LoVo (cell line): ENCODE data around the gene FGFR3.
A peak's percentile ranks its signal among the peaks of the same experiment; 100 is the strongest.
"Not testable (repeated sequence)": the region's sequence is repeated elsewhere in the genome, so short reads cannot be mapped to it uniquely, and the experiment has no call there.

Source experiments
- DNase-seq: peaks from one replicate; pipeline ENCODE4 v3.0.0-alpha.2; 2016; ENCODE audit warnings: low spot score

FGFR3 gene

GRCh38 chr4:1842339-1842895 is 49.3 kb downstream of the FGFR3 start:
- DNase-seq = no peak

- no peak for DNase-seq
These were observed 49.9 kb downstream of the FGFR3 start for GRCh38 chr4:1842993-1843448.

- no peak for DNase-seq
These were observed 50.8 kb downstream of the FGFR3 start for GRCh38 chr4:1843852-1844251.

GRCh38 chr4:1844618-1845017 is 51.5 kb downstream of the FGFR3 start:
- not testable (repeated sequence) for DNase-seq

GRCh38 chr4:1846580-1846979 is 53.5 kb downstream of the FGFR3 start:
- no peak for DNase-seq

GRCh38 chr4:1850276-1850675 is 57.2 kb downstream of the FGFR3 start:
- no peak for DNase-seq

- no peak for DNase-seq
These were observed 58.1 kb downstream of the FGFR3 start for GRCh38 chr4:1851160-1851559.

GRCh38 chr4:1851575-1852410 is 58.7 kb downstream of the FGFR3 start:
- DNase-seq = no peak

- no peak for DNase-seq
These were observed 60.0 kb downstream of the FGFR3 start for GRCh38 chr4:1852904-1853623.

GRCh38 chr4:1854752-1855151 is 61.7 kb downstream of the FGFR3 start:
- DNase-seq = no peak

- DNase-seq = no peak
These were observed 62.4 kb downstream of the FGFR3 start for GRCh38 chr4:1855333-1856070.

GRCh38 chr4:1856071-1856942 is 63.2 kb downstream of the FGFR3 start, which contains the start of gene LETM1:
Gene LETM1, minus strand, starts transcription at chr4:1856156. Its CDS starts 206 bp downstream, at chr4:1855950.
- peak; percentile 95 for DNase-seq

GRCh38 chr4:1856943-1857699 is 64.0 kb downstream of the FGFR3 start:
- no peak for DNase-seq

- DNase-seq = no peak
These were observed 64.8 kb downstream of the FGFR3 start for GRCh38 chr4:1857931-1858330.
